HG03571 (cell line): ENCODE results near the gene ARHGEF37.

ENCODE experiments used
- ATAC-seq: cut with Tn5 transposase; IDR thresholded peaks from one replicate; pipeline ENCODE4 v1.9.1; 2021; ENCODE audit not compliant: unreplicated experiment

Gene ARHGEF37

GRCh38 chr5:149671544-149671943, 90.2 kb downstream of the ARHGEF37 start:
- ATAC-seq: no peak

GRCh38 chr5:149672701-149673476, 91.6 kb downstream of the ARHGEF37 start:
- no peak for ATAC-seq

GRCh38 chr5:149674686-149675085, 93.4 kb downstream of the ARHGEF37 start:
- ATAC-seq: no peak

- no peak for ATAC-seq
Observed at GRCh38 chr5:149675610-149676201, 94.4 kb downstream of the ARHGEF37 start.

- ATAC-seq: no peak
Observed at GRCh38 chr5:149677731-149678130, 96.4 kb downstream of the ARHGEF37 start.

- ATAC-seq: peak; percentile 31
Observed at GRCh38 chr5:149679876-149680809, 98.8 kb downstream of the ARHGEF37 start.

- peak; percentile 98 for ATAC-seq
Observed at GRCh38 chr5:149680810-149681221, 99.5 kb downstream of the ARHGEF37 start.

GRCh38 chr5:149681252-149681651, 100.0 kb downstream of the ARHGEF37 start:
- no peak for ATAC-seq

GRCh38 chr5:149681922-149682321, 100.6 kb downstream of the ARHGEF37 start:
- ATAC-seq: no peak

GRCh38 chr5:149682532-149683075, 101.3 kb downstream of the ARHGEF37 start:
- ATAC-seq: no peak

GRCh38 chr5:149683964-149684363, 102.7 kb downstream of the ARHGEF37 start:
- no peak for ATAC-seq

GRCh38 chr5:149684371-149684770, 103.1 kb downstream of the ARHGEF37 start:
- no peak for ATAC-seq
